Brain microvascular endothelial cell (primary cell): ENCODE results near the gene PLA1A.
A peak's percentile ranks its signal among the peaks of the same experiment; 100 is the strongest.

Source experiments
- DNase-seq: peaks from one replicate; pipeline ENCODE4 v3.0.0-alpha.2; 2020
- H3K27ac ChIP-seq: fragments of 250-450 bp; sonication (Bioruptor Pico); 2 replicates; pipeline ENCODE4 v1.5.1; 2020; ENCODE audit warnings: mild to moderate bottlenecking, moderate library complexity
- H3K27me3 ChIP-seq: fragments of 250-450 bp; sonication (Bioruptor Pico); replicated peaks from 2 replicates; pipeline ENCODE4 v1.5.1; 2020; ENCODE audit warnings: mild to moderate bottlenecking
- H3K36me3 ChIP-seq: fragments of 250-450 bp; sonication (Bioruptor Pico); replicated peaks from 2 replicates; pipeline ENCODE4 v1.5.1; 2020; ENCODE audit warnings: mild to moderate bottlenecking
- H3K4me3 ChIP-seq: 2 replicates; pipeline ENCODE4 v1.5.1; 2011; ENCODE audit warnings: low read depth, mild to moderate bottlenecking, control low read depth, low read length, moderate library complexity
- CTCF ChIP-seq: IDR thresholded peaks from 2 replicates; pipeline ENCODE4 v1.5.1; 2011; ENCODE audit warnings: low read depth, mild to moderate bottlenecking, moderate library complexity, low read length, control low read depth, inconsistent platforms; ENCODE audit errors: missing control alignments
- in situ Hi-C: cut with HindIII; loops from 2 replicates; pipeline ENCODE4 v1.10.0; 2017; ENCODE audit warnings: low sequenced_read_pairs, low pct_ligation_motif_present

PLA1A gene

DNA sequence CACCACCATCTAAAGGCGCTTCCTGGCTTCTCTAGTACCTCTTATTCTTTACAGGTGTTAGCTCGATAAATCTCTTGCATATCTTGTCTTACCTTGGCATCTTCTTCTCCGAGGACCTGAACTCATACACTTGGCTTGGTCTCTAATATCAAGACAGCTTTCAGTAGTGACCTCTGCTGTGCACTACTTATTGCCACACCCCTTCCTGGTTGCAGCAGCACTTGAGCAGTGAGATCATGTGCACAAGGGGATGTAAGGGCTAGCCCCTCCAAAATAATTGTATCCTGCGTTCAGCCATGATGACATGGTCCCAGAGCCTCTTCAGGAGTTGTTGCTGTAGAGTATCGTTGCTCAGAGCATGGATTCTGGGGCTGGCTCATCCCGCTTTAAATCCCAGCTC is 1.3 kb upstream of the PLA1A start:
- in situ Hi-C loops = no loop called here
- Histone ChIP-seq H3K36me3 (no peaks in the 10 kb centered on the region), H3K27ac (no peak overlapping the region), H3K27me3 (no peaks in the 10 kb centered on the region), H3K4me3 (no peak overlapping the region)
- TF ChIP-seq CTCF = no peak
- DNase-seq = no peak

DNA sequence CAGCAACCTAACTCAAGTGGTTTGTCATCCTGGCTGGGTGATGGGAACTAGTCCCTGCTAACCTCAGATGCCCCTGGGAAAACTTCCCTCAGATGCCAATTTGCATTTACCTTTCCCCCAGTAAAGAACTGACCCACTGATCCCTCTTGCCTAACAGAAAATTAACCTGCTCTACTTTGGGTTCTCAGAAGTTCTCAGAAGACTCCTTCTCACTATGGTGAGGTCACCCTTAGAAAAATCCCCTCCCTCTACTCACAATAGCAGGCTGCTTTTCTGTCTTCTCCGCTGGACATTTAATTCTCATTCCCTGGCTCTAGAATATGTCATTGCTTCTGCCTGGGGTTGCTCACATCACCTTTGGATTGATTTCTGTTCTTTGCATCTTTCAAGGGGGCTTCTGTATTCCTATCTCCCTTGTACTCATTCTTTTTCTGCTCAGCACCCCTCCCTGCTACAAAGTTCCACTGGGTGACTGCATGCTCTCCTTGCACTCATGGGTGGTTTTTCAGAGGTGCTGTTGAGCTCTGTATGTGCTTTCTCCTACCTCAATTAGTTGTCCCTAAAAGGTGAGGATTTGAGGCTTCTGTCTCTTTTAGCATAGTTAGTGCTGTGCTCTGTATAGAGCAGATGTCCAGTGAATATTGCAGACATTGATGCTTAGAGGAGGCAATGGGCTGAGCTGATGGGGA is 869 bp downstream of the PLA1A start:
- TF ChIP-seq CTCF = no peak
- in situ Hi-C loops = no loop called here
- H3K27ac ChIP-seq = no peak overlapping the region
- no peak overlapping the region for H3K4me3 ChIP-seq
- no peaks in the 10 kb centered on the region for H3K27me3 ChIP-seq
- no peak for DNase-seq
- no peaks in the 10 kb centered on the region for H3K36me3 ChIP-seq

DNA sequence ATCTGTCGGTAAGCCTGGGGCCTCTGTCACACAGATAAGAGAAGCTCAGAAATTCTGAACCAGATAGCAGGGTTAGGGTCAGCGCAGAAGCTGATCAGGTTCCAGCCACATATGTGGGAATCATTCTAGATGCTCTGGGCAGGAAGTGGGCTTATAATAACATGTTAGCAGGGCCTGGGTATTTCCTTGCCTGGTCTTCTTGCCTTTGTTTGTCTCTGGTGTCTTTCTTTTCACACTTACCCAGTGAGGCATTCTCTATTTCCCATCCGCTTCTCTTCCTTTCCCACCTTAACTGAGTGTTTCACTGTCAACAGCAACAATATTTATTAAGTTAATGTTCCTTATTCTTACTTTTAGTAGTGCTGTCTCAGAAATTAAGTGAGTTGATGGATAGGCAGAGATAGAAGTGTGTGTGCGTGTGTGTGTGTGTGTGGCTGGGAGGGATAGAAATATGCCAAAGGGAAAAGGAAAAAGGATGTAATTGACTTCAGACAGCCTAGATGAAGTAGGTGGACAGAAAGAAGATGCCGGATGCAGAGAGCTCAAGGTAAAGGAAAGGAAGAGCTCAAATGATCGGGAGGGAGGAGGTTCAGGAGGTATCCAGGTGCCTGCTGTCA is 2.0 kb downstream of the PLA1A start:
- no peaks in the 10 kb centered on the region for H3K27me3 ChIP-seq
- H3K36me3 ChIP-seq = no peaks in the 10 kb centered on the region
- TF ChIP-seq CTCF = no peak
- no peak overlapping the region for H3K27ac ChIP-seq
- in situ Hi-C loops = no loop called here
- no peak for DNase-seq
- H3K4me3 ChIP-seq = no peak overlapping the region

DNA sequence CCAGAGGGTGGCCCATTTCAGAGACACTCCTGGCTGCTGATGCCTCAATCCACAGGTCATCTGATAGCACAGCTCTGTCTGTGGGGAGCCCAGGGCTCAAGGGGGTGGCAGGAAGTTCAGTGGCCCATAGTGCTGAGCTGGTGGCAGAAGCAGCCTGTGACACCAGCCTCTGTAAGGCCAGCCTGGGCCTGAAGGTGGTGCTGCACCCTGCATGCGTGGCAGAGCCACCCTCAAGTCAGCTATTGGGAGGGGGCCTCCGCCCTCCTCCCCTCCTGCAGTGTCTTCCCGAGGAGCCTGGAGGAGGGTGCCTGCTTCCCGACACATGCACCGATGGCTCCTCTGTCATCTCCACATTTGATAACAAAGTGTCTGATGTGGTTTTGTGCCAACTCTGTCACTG is 3.0 kb downstream of the PLA1A start:
- H3K36me3 ChIP-seq = no peaks in the 10 kb centered on the region
- in situ Hi-C loops = no loop called here
- H3K27me3 ChIP-seq = no peaks in the 10 kb centered on the region
- peak; percentile 60 for TF ChIP-seq CTCF
- no peak overlapping the region for H3K4me3 ChIP-seq
- DNase-seq = no peak
- H3K27ac ChIP-seq = no peak overlapping the region

DNA sequence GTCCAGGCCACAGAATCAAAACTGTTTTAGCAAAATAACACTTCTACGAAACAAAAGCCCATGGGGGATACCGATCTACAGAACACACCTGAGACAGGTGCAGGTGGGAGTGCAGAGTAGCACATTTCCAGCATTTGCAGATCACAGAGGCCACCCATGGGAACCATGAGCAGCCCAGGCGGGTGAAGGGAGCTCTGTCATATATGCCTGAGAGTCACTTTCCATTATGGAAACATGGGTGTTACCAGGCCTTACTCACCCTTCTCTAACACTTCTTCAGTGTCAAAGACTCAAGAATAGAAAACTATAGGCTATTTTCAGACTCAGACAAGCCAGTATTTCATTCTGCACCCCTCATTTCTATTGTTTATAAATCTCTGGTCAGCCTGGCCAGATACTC is 3.5 kb downstream of the PLA1A start:
- Histone ChIP-seq H3K27me3 (no peaks in the 10 kb centered on the region), H3K4me3 (no peak overlapping the region)
- no peak for DNase-seq

More for the DNA sequence above, 3.5 kb downstream of the PLA1A start:
- in situ Hi-C loops = no loop called here
- Histone ChIP-seq H3K36me3 (no peaks in the 10 kb centered on the region), H3K27ac (no peak overlapping the region)
- no peak for TF ChIP-seq CTCF
